HG03280 (cell line): ENCODE data around the gene SLC27A6.
"Not testable (repeated sequence)": the region's sequence is repeated elsewhere in the genome, so short reads cannot be mapped to it uniquely, and the experiment has no call there.

Experiments
- ATAC-seq: cut with Tn5 transposase; IDR thresholded peaks from one replicate; pipeline ENCODE4 v1.9.1; 2021; ENCODE audit warnings: mild to moderate bottlenecking, moderate library complexity; ENCODE audit not compliant: unreplicated experiment

SLC27A6 gene

GRCh38 chr5:128965011-128965637 is at the start of gene SLC27A6:
Gene SLC27A6, plus strand, starts transcription at chr5:128965488. Its CDS starts 650 bp downstream, at chr5:128966138.
- ATAC-seq = no peak

DNA sequence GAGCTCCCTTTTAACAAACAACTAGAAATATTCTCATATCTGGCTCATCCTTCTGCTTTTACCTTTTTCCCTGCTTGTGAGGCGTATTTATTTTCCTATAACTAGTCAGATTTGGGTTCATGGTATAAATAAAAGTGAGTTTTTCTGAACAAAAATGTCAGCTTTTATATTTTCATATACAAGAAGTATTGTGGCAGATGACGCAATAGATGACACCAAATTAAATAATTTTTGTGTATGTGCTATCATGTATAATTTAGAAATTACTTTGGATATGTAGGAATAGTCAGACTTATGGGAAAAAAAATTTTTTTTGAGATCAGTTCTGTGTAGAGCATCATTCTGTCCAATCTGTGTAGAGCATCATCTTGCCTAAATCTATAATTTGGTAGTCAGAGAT is 45.7 kb upstream of the SLC27A6 start:
- no peak for ATAC-seq

DNA sequence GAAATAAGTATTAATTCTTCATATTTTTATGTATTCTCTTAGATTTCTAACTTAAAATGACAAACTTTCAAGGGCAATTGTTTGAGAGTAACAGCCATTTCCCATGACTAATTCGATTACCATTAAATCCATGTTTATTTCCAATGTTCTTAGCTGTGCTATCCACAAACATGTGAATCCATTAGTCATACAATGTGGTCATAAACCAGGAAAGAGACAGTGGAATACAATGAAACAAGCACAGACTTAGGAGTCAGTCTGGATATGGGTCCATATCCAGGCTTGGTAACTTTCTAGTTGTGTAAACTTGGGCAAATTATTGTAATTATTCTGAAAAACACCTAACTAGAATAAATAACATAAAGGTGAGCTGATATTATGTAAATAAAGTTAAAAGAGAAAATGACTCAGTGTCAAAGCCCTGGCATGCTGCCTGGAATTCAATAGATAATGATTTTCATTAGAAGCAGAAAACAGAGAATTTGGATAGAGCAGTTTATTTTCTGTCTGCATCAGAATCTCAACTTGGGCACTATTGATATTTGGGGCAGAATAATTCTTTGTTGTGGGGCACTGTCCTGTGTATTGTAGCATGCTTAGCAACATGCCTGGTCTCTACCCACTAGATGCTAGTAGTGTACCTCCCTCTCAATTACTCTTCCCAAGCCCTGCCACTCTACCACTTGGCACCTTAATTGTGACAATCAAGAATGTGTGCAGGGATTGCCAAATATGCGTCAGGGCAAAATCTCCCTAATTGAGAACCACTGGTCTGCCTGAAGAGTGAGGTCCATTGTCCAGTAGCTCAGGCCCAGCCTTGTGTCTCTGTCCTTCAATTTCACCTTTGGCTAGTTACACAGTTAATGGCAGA is 44.7 kb upstream of the SLC27A6 start:
- ATAC-seq = no peak

DNA sequence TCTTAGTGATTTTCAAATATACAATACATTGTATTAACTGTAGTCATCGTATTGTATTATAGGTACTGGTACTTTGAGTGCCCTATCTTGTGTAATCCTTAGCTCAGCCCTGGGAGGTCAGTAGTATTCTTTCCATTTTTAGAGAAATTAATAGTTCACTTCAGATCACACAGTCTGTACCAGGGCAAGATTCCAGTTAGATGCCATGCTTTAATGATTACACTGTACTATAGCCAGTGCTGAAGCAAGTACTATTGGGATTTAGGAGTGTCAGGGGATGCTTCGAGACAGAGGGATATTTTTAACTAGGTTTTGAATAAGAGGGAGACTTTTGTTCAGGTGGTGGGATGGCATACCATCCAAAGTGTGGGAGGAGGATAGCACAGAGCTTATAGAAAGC is 41.0 kb upstream of the SLC27A6 start:
- ATAC-seq = no peak

- no peak for ATAC-seq
These were observed 39.3 kb upstream of the SLC27A6 start for GRCh38 chr5:128925973-128926372.

DNA sequence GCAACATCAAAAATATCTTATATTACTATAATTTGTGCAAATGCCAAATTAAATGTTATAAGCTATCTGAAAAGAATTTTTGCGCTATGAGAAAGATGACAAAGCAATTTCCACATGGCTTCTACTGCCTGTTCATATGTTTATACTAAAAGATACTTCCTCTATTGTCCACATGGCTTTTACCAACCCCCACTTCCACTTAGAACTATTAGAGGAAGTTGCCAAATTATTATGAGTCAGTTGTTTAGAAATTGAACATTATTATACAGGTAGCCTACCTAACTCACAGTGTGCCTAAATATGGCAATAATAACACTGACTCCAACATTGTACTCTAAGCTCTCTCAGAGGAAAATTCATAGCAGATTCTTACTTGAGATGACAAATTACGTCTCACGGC is 37.6 kb upstream of the SLC27A6 start:
- no peak for ATAC-seq

DNA sequence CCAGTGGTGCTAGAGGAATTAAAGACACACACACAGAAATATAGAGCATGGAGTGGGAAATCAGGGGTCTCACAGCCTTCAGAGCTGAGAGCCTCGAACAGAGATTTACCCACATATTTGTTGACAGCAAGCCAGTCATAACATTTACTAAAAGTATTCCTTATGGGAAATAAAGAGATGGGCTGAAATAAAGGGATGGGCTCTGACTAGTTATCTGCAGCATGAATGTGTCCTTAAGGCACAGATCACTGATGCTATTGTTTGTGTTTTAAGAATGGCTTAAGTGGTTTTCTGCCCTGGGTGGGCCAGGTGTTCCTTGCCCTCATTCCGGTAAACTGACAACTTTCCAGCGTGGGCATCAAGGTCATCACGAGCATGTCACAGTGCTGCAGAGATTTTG is 33.1 kb upstream of the SLC27A6 start:
- ATAC-seq = not testable (repeated sequence)

- ATAC-seq = not testable (repeated sequence)
These were observed 22.2 kb upstream of the SLC27A6 start for GRCh38 chr5:128943100-128943499.

DNA sequence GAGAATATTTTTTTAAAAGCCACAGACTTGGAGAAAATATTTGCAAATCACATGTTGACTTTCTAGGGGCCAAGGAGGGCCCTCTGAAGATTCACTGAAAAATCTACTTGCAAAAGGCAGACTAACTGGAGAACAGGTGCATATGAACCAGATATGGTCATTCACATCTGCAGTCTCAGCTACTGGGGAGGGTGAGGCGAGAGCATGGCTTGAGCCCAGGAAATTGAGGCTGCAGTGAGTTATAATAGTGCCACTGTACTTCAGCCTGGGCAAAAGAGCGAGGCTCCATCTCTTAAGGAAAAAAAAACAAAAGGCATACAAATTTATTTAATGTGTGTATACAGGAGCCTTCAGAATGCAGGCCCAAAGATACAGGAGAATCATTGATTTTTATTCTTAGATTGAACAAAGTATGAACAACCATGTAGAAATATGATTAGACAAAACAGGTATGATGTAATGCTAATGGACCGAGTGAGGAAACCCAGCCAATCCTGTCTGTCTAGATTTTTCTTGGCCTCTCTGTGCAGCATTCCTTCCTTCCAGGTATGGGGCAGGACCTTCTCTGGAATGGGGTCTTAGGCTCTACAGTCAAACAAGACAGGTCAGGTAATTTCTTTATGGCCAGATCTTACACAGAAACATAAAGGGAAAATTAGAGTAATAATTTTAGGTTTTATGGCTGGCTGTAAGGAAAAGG is 15.3 kb upstream of the SLC27A6 start:
- ATAC-seq = no peak

DNA sequence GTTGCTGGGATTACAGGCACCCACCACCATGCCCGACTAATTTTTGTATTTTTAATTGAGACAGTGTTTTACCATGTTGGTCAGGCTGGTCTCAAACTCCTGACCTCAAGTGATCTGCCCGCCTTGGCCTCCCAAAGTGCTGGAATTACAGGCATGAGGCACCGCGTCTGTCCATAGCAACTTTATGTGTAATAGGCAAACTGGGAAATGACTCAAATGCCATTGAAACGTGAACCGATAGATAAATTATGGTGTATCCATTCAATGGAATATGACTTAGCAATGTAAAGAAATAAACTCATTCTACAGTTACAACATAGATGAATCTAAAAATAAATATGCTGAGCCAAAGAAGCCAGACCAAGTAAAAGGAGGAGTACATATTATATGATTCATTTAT is 14.0 kb upstream of the SLC27A6 start:
- not testable (repeated sequence) for ATAC-seq

DNA sequence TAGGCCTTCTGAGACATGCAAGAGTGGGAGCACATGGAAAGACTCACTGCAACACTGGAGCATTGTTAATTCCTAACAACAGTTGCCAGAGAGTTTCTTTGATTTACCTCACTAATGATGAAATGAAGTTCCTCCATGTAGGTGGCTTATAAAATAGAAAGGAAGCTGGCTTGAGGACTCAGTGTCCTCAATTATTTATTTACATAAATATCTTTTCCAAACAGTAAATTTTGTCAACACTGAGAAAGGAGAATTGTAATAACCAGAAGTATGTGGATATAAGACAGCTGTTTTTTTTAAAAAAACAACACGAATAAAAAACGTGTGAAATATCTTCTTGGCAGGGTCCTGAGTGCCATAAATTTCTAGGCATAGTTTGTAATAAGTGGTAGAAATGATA is 9.1 kb upstream of the SLC27A6 start:
- no peak for ATAC-seq

DNA sequence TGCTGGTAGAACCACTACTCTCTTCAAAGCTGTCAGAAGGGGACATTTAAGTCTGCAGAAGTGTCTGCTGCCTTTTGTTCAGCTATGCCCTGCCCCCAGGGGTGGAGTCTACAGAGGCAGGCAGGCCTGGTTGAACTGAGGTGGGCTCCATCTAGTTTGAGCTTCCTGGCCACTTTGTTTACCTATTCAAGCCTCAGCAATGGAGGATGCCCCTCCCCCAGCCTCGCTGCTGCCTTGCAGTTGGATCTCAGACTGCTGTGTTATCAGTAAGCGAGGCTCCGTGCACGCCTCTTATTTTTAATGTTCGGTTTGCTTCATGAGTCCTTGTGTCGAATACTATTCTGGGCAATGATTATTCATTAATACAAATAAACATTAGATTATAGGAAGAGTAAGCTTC is 3.1 kb upstream of the SLC27A6 start:
- ATAC-seq = no peak

DNA sequence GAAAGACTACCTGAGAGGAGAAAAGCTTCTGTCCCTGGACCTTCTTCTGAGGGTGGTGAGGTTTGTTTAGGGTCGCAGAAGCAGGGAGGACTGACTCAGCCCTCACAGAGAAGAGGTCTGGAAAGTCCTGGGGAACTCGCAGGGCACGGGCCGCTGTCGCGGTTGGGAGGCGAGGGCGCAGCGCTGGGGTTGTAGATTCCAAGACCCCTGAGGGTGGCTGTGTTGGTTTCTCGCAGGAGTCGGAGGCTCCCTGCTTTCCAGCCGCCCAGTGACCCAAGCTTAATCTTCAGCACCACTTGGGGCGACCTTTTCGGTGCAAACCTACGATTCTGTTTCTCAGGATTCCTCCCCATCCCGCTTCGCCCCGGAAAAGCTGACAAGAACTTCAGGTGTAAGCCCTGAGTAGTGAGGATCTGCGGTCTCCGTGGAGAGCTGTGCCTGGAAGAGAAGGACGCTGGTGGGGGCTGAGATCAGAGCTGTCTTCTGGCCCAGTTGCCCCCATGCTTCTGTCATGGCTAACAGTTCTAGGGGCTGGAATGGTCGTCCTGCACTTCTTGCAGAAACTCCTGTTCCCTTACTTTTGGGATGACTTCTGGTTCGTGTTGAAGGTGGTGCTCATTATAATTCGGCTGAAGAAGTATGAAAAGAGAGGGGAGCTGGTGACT is 482 bp downstream of the SLC27A6 start:
- ATAC-seq = no peak

DNA sequence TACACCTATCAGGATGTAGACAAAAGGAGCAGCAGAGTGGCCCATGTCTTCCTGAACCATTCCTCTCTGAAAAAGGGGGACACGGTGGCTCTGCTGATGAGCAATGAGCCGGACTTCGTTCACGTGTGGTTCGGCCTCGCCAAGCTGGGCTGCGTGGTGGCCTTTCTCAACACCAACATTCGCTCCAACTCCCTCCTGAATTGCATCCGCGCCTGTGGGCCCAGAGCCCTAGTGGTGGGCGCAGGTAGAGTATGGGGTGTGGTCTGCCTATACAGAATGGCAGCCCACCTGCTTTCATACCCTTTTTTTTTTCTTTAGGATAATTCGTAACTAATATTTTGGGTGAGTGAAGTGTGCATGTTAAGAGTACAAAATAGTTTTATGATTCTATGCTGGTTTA is 1.1 kb downstream of the SLC27A6 start:
- ATAC-seq = no peak

- no peak for ATAC-seq
These were observed 1.6 kb downstream of the SLC27A6 start for GRCh38 chr5:128966846-128967245.

DNA sequence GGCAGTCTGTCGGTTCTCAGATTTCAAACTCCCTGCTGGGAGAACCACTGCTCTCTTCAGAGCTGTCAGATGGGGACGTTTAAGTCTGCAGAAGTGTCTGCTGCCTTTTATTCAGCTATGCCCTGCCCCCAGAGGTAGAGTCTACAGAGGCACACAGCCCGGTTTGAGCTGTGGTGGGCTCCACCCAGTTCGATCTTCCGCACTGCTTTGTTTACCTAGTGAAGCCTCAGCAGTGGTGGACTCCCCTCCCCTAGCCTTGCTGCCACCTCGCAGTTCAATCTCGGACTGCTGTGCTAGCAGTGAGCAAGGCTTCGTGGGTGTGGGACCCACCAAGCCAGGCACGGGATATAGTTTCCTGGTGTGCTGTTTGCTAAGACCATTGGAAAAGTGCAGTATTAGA is 8.0 kb downstream of the SLC27A6 start:
- ATAC-seq = no peak

DNA sequence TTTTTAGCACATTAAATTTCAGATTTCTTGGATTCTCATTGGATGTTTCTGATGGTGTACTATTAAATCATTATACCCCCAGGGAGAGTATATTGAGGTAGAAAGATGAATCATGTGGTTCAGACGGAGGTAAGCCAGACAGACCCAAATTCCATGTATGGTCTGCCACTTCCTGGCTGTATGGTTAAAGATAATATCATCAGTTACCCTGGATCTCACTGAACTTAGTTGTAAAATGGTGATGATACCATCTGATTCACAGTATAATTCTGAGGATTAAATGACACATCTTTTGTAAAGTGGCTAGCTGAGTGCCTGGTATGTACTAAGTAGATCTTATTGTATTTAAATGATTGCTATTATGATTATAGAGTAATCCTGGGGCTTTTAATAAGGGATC is 9.3 kb downstream of the SLC27A6 start:
- ATAC-seq = no peak

DNA sequence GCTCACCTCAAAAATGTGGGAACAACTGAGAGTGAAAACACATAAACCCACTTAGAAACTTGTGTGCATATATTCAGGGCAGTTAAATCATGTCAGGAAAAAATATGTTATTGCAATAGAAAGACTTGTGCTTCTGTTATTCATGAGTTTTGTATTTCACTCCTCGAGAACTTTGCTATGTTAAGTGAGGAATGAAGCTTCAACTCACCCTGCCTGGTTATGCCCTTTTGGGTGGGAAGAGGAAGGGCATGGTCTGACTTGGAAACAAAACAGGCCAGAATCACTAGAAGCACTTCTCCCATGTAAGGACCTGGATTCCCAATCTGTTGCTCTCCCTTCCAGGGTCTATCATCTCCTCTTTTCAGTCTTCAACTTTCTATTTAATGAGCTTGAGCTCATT is 14.5 kb downstream of the SLC27A6 start:
- no peak for ATAC-seq

DNA sequence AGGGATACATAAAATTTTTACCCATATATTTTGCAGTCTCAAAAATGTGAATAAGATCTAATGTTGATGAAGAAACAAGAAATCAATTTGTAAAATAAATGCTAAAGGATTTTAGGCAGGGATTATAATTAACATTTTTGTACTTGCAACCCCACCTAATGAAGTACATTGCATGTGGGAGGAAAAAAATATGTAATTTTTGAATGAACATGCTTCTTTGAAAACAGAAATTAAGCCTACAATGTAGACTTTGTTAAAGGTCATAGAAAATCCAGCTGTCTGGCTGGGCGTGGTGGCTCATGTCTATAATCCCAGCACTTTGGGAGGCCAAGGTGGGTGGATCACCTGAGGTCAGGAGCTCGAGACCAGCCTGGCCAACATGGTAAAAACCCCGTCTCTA is 15.6 kb downstream of the SLC27A6 start:
- no peak for ATAC-seq

GRCh38 chr5:128984480-128984879 is 19.2 kb downstream of the SLC27A6 start:
- ATAC-seq = no peak

DNA sequence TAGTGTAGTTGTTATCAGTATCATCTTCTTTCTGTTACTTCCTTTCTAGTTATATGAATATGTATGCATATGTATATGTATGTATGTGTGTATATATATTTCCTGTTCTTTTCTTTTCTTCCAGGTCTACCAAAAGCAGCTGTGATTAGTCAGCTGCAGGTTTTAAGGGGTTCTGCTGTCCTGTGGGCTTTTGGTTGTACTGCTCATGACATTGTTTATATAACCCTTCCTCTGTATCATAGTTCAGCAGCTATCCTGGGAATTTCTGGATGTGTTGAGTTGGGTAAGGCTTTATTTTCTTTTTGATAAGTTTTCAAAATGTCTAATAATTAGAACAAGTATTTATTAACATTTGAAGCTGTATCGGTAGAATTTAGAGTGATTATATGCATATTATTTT is 23.2 kb downstream of the SLC27A6 start:
- ATAC-seq = no peak
